ENCODE measurements around the gene NDOR1. TPM values are rescaled to one million over a fixed set of nuclear protein-coding genes. Genes with fewer than 3 reads are reported as not detected.
"Not testable (repeated sequence)": the region's sequence is repeated elsewhere in the genome, so short reads cannot be mapped to it uniquely, and the experiment has no call there.

The NDOR1 gene
- total and polyA plus RNA-seq, 2 of the 8 experiments (the other 6 are each of a cell fraction or from before 2014, with no cell fraction given): 25.7 to 32.3 TPM

DNA sequence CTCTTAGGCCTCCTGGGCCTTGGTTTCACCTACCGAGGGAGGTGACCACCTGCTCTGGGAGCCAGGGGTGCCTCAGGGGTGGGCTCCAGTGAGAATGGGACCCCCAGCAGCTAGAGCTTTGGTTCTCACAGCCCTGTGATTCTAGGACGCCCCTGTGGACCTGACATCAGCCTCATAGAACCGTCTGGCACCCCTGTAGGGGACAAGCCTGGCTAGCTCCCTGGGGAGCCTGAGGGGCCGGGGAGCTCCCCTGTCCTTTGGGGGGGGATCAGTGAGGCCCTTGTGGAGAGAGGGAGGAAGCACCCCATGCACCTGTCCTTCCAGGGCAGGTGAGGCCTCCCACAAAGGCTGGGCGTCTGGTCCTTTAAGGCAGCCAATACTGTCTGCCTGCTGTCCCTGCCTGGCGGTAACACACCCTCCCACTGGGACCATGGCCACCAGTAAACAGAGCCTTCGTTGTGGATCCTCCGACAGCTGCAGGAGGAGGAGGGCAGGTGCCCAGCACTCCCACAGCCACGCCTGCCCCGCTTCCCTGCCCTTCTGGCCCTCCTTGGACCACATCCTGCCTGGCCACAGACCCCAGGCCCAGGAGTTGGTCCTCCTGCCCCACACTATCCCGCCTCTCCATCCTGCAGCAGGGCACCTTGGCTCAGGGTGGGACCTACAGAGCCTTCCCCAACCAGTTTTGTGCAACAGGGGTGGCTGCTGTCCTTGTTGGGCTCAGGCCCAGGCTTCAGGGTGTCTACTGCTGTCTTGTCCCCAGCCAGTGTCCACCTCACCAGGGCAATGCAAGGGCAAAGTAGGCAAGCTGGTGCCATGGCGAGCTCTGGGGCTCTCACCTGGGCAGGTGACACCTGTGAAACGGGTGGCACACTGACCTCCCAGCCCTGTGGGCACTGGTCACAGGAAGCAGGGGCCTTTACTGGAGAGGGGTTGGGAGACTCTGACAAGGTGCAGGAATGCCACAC lies 32.5 kb downstream of the NDOR1 start (continued):
- TF ChIP-seq CTBP2 (IDR thresholded peaks at IDR 0.05; ENCODE audit: borderline replicate concordance, insufficient read depth, insufficient read length, low read length): no peak
- no peak for TF ChIP-seq CEBPB (IDR thresholded peaks at IDR 0.05; ENCODE audit: low read depth, low read length)
- no peak for TF ChIP-seq SIRT6 (IDR thresholded peaks at IDR 0.05; ENCODE audit: low read length)
- no peak for TF ChIP-seq POU5F1 (IDR thresholded peaks at IDR 0.05; ENCODE audit: low read depth, low read length)
- TF ChIP-seq RAD21 (IDR thresholded peaks at IDR 0.05 in 1 of 2, conservative IDR thresholded peaks at IDR 0.05 in 1 of 2; ENCODE audit: low read depth in 2 of 2, low read length in 2 of 2): no peak
- TF ChIP-seq HDAC2 (IDR thresholded peaks at IDR 0.05; ENCODE audit: borderline replicate concordance in 1 of 2, low read depth in 2 of 2, low read length in 2 of 2): no peak
- no peak for TF ChIP-seq CREB1 (IDR thresholded peaks at IDR 0.05)

DNA sequence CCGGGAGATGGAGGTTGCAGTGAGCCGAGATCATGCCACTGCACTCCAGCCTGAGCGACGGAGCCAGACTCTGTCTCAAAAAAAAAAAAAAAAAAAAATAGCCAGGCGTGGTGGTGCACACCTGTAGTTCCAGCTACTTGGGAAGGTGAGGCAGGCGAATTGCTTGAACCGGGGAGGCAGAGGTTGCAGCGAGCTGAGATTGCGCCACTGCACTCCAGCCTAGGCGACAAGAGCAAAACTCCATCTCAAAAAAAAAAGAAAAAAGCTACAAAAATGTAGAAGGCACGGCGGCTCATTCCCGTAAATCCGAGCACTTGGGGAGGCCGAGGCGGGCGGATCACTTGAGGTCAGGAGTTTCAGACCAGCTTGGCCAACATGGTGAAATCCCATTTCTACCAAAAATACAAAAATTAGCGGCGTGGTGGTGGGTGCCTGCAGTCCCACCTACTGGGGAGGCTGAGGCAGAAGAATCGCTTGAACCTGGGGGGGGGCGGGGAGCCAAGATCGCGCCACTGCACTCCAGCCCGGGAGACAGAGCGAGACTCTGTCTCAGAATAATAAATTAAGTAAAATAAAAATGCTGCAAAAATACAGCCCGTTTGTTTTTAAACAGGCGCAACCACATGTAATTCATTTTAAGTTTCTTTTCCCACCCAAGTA lies 34.2 kb downstream of the NDOR1 start:
- H3K9me3 ChIP-seq (ENCODE audit: insufficient read depth in 2 of 2, low read depth in 1 of 2, low read length in 1 of 2); H3K79me1 ChIP-seq (ENCODE audit: low read depth, low read length); H2BK12ac ChIP-seq (ENCODE audit: low read depth, low read length); H3K27ac ChIP-seq (ENCODE audit: low read depth, low read length); H3K18ac ChIP-seq (ENCODE audit: extremely low read depth, low read length); H2AFZ ChIP-seq (ENCODE audit: low read length); H2BK5ac ChIP-seq (ENCODE audit: low read depth, low read length); H2BK20ac ChIP-seq (ENCODE audit: low read length); H2BK15ac ChIP-seq (ENCODE audit: low read length); H4K8ac ChIP-seq (ENCODE audit: extremely low read depth, insufficient read depth, low read length); DNase-seq (ENCODE audit: low read depth in 1 of 2, low spot score in 2 of 2); H3K14ac ChIP-seq (ENCODE audit: insufficient read length); H3K4ac ChIP-seq (replicated peaks; ENCODE audit: insufficient read length, low read depth, low read length); FAIRE-seq; H3K27me3 ChIP-seq (replicated peaks in 1 of 4; ENCODE audit: control insufficient read depth in 3 of 4, extremely low read depth in 1 of 4, insufficient read depth in 3 of 4, low read length in 3 of 4); H4K5ac ChIP-seq (ENCODE audit: insufficient read length, low read depth, low read length); H2AK5ac ChIP-seq (ENCODE audit: low read depth, low read length); H3K23ac ChIP-seq (ENCODE audit: insufficient read length); H2BK120ac ChIP-seq (replicated peaks; ENCODE audit: low read depth, low read length); H3K23me2 ChIP-seq (ENCODE audit: low read depth, low read length); H4K91ac ChIP-seq (replicated peaks; ENCODE audit: insufficient read length, low read length): not testable (repeated sequence)
- Histone ChIP-seq H3K4me1 (replicated peaks in 1 of 4; ENCODE audit: control insufficient read depth in 3 of 4, insufficient read depth in 4 of 4, low read length in 3 of 4) (peaks cover 0 to 25% (median 17%) of the 10 kb centered on the region in 4 experiments; a peak in 6 of 7 replicates), H3K79me2 (ENCODE audit: control insufficient read depth in 1 of 2, insufficient read depth in 2 of 2, low read length in 2 of 2) (peaks cover 0 to 20% of the 10 kb centered on the region in 2 experiments; a peak in 2 of 4 replicates), H3K36me3 (ENCODE audit: control insufficient read depth in 2 of 4, insufficient read depth in 4 of 4, low read length in 3 of 4) (peaks cover 6 to 18% (median 15%) of the 10 kb centered on the region in 4 experiments; a peak in 7 of 8 replicates), H4K20me1 (replicated peaks in 1 of 2; ENCODE audit: control insufficient read depth in 1 of 2, insufficient read depth in 2 of 2, low read length in 2 of 2) (peaks cover 22 to 23% of the 10 kb centered on the region in 2 experiments), H3K4me3 (ENCODE audit: extremely low read depth in 1 of 4, insufficient read depth in 2 of 4, low read depth in 3 of 4, low read length in 4 of 4) (peak overlapping the region; percentile 64 to 83 (median 70)), H3K56ac (replicated peaks; ENCODE audit: insufficient read length, low read depth, low read length) (peak overlapping the region; percentile 77), H3K9ac (replicated peaks in 1 of 4; ENCODE audit: extremely low read depth in 1 of 4, low read depth in 3 of 4, low read length in 3 of 4) (peak overlapping the region in 2 of 4 experiments; percentile 56 to 59; a peak in 2 of 7 replicates), H3K4me2 (ENCODE audit: insufficient read depth in 1 of 2, low read depth in 2 of 2, low read length in 2 of 2) (peak overlapping the region; percentile 49 to 75)
- ChIA-PET CTCF (ENCODE audit: partially characterized antibody) (interaction anchor here (0.6 to 9.1 kb wide), 9 partner anchors 14 to 101 kb away, joined by 3 to 113 read pairs (median 4); partner anchors contain the start of genes CYSRT1, RNF208 and RNF224), POLR2A (ENCODE audit: partially characterized antibody) (interaction anchor here (0.6 to 69.9 kb wide), 12 partner anchors 5 to 215 kb away, joined by 3 to 1462 read pairs (median 5); partner anchors contain the start of genes CYSRT1, LRRC26, NDOR1 and NELFB)
- WGBS, 2 experiments (ENCODE audit: extremely low coverage in 1 of 2, insufficient coverage in 1 of 2, insufficient read length in 1 of 2, insufficient replicate concordance in 2 of 2, low coverage in 1 of 2, low lambda C conversion rate in 2 of 2, missing lambda C conversion rate in 1 of 2): 39% methylated on average over 17 of the region's 27 CpGs; no CpG with 5 or more reads in 1 of the 2 experiments

Measured in H1 (cell line).